Measurements from ENCODE around the gene CD180. TPM values are rescaled to one million over a fixed set of nuclear protein-coding genes. Genes with fewer than 3 reads are reported as not detected.

CD180 gene
- total and polyA plus RNA-seq, 2 donors (not counting 1 experiment from before 2014, with no cell fraction given) = 0.28 TPM; not detected in 1

- no peak overlapping the region for H3K9ac ChIP-seq (ENCODE audit: insufficient read depth, low read length)
These were observed 53.8 kb downstream of the CD180 start for GRCh38 chr5:67142816-67143215.

DNA sequence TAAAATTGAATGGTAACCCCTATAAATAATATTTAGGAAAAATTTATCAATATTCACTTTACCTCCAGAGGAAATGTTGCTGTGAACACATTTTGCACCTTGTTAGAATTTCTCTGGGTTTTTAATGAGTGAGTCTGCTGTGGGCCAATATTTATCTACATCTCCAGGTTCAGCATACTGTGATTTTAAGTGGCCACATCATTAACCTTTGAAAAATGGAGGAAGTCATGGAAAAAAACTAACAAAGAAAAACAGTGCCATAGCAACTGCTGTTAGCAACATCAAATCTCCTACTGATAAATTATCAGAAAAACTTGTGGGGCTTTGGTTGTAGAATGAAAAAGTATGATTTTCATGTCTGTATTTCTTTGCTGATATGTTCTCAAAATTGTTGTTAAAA lies 55.0 kb downstream of the CD180 start:
- no peak overlapping the region for H3K9ac ChIP-seq (ENCODE audit: insufficient read depth, low read length)

More at GRCh38 chr5:67142816-67143215, 53.8 kb downstream of the CD180 start:
- no peaks in the 10 kb centered on the region for H3K27me3 ChIP-seq (ENCODE audit: control insufficient read depth, insufficient read depth, low read length)
- peaks cover 6% of the 10 kb centered on the region for H3K36me3 ChIP-seq (ENCODE audit: control insufficient read depth, insufficient read depth, low read length)
- no peak for TF ChIP-seq EZH2 (IDR thresholded peaks at IDR 0.05; ENCODE audit: low read length, missing control alignments)
- TF ChIP-seq, protein P1, sequence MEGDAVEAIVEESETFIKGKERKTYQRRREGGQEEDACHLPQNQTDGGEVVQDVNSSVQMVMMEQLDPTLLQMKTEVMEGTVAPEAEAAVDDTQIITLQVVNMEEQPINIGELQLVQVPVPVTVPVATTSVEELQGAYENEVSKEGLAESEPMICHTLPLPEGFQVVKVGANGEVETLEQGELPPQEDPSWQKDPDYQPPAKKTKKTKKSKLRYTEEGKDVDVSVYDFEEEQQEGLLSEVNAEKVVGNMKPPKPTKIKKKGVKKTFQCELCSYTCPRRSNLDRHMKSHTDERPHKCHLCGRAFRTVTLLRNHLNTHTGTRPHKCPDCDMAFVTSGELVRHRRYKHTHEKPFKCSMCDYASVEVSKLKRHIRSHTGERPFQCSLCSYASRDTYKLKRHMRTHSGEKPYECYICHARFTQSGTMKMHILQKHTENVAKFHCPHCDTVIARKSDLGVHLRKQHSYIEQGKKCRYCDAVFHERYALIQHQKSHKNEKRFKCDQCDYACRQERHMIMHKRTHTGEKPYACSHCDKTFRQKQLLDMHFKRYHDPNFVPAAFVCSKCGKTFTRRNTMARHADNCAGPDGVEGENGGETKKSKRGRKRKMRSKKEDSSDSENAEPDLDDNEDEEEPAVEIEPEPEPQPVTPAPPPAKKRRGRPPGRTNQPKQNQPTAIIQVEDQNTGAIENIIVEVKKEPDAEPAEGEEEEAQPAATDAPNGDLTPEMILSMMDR (conservative IDR thresholded peaks at IDR 0.05 in 1 of 2, IDR thresholded peaks at IDR 0.05 in 1 of 2; ENCODE audit: low read depth in 1 of 2, low read length in 2 of 2) = no peak
- H2AFZ ChIP-seq (ENCODE audit: low read length) = no peak overlapping the region
- H3K27ac ChIP-seq (ENCODE audit: insufficient read depth, low read length) = no peak overlapping the region
- H3K4me3 ChIP-seq (replicated peaks in 1 of 4; ENCODE audit: control extremely low read depth in 1 of 4, insufficient read depth in 1 of 4, low read depth in 3 of 4, low read length in 4 of 4) = no peak overlapping the region
- H3K4me1 ChIP-seq (ENCODE audit: control insufficient read depth, extremely low read depth, insufficient read depth, low read length) = no peaks in the 10 kb centered on the region
- no peaks in the 10 kb centered on the region for H3K9me3 ChIP-seq (ENCODE audit: control insufficient read depth, insufficient read depth, low read depth, low read length)
- H4K20me1 ChIP-seq (ENCODE audit: control insufficient read depth, extremely low read depth, insufficient read depth, low read length) = no peaks in the 10 kb centered on the region
- no peak overlapping the region for H3K4me2 ChIP-seq (ENCODE audit: extremely low read depth, insufficient read depth, low read length)
- H3K79me2 ChIP-seq (ENCODE audit: control insufficient read depth, insufficient read depth, low read length) = no peaks in the 10 kb centered on the region
- DNase-seq (ENCODE audit: low read depth in 2 of 2) = no peak

DNA sequence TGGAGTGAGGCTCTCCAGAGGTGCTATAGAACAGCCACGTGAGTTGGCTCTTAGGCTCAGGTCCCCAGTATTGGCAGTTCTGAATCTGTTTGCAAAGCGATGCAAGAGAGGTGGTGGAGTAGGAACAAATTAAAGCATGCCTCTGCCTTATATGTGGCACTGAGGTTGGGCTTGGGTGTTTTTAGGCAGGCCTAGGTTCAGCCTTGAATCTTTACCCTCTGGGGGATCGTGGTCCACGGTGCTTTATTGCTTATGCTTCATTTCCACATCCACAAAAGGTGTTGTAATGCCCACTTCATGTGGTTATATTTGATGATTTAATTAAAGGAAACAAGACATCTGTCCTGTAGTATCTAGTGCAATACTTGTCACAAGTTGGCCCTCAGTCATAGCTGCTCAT lies 56.2 kb downstream of the CD180 start:
- H3K4me3 ChIP-seq (replicated peaks in 1 of 4; ENCODE audit: control extremely low read depth in 1 of 4, insufficient read depth in 1 of 4, low read depth in 3 of 4, low read length in 4 of 4) = no peak overlapping the region
- H3K27me3 ChIP-seq (ENCODE audit: control insufficient read depth, insufficient read depth, low read length) = no peaks in the 10 kb centered on the region
- H3K4me2 ChIP-seq (ENCODE audit: extremely low read depth, insufficient read depth, low read length) = no peak overlapping the region
- DNase-seq (ENCODE audit: low read depth in 2 of 2) = no peak
- no peaks in the 10 kb centered on the region for H3K79me2 ChIP-seq (ENCODE audit: control insufficient read depth, insufficient read depth, low read length)
- no peak overlapping the region for H3K27ac ChIP-seq (ENCODE audit: insufficient read depth, low read length)
- H3K4me1 ChIP-seq (ENCODE audit: control insufficient read depth, extremely low read depth, insufficient read depth, low read length) = no peaks in the 10 kb centered on the region
- H3K36me3 ChIP-seq (ENCODE audit: control insufficient read depth, insufficient read depth, low read length) = peaks cover 8% of the 10 kb centered on the region
- no peak overlapping the region for H3K9ac ChIP-seq (ENCODE audit: insufficient read depth, low read length)
- no peaks in the 10 kb centered on the region for H4K20me1 ChIP-seq (ENCODE audit: control insufficient read depth, extremely low read depth, insufficient read depth, low read length)
- TF ChIP-seq, protein P1 (conservative IDR thresholded peaks at IDR 0.05 in 1 of 2, IDR thresholded peaks at IDR 0.05 in 1 of 2; ENCODE audit: low read depth in 1 of 2, low read length in 2 of 2) = no peak
- TF ChIP-seq EZH2 (IDR thresholded peaks at IDR 0.05; ENCODE audit: low read length, missing control alignments) = no peak
- no peak overlapping the region for H2AFZ ChIP-seq (ENCODE audit: low read length)
- no peaks in the 10 kb centered on the region for H3K9me3 ChIP-seq (ENCODE audit: control insufficient read depth, insufficient read depth, low read depth, low read length)

More for the DNA sequence above, 55.0 kb downstream of the CD180 start:
- Histone ChIP-seq H3K36me3 (ENCODE audit: control insufficient read depth, insufficient read depth, low read length) (peaks cover 6% of the 10 kb centered on the region), H2AFZ (ENCODE audit: low read length) (no peak overlapping the region), H3K27me3 (ENCODE audit: control insufficient read depth, insufficient read depth, low read length) (no peaks in the 10 kb centered on the region), H3K9me3 (ENCODE audit: control insufficient read depth, insufficient read depth, low read depth, low read length) (no peaks in the 10 kb centered on the region), H4K20me1 (ENCODE audit: control insufficient read depth, extremely low read depth, insufficient read depth, low read length) (no peaks in the 10 kb centered on the region), H3K27ac (ENCODE audit: insufficient read depth, low read length) (no peak overlapping the region), H3K4me1 (ENCODE audit: control insufficient read depth, extremely low read depth, insufficient read depth, low read length) (no peaks in the 10 kb centered on the region), H3K4me3 (replicated peaks in 1 of 4; ENCODE audit: control extremely low read depth in 1 of 4, insufficient read depth in 1 of 4, low read depth in 3 of 4, low read length in 4 of 4) (no peak overlapping the region), H3K4me2 (ENCODE audit: extremely low read depth, insufficient read depth, low read length) (no peak overlapping the region), H3K79me2 (ENCODE audit: control insufficient read depth, insufficient read depth, low read length) (no peaks in the 10 kb centered on the region)
- no peak for DNase-seq (ENCODE audit: low read depth in 2 of 2)
- TF ChIP-seq, protein P1 (conservative IDR thresholded peaks at IDR 0.05 in 1 of 2, IDR thresholded peaks at IDR 0.05 in 1 of 2; ENCODE audit: low read depth in 1 of 2, low read length in 2 of 2) = no peak
